HG03565 (cell line): ENCODE measurements around the gene NEDD4.
A peak's percentile ranks its signal among the peaks of the same experiment; 100 is the strongest.
"Not testable (repeated sequence)": the region's sequence is repeated elsewhere in the genome, so short reads cannot be mapped to it uniquely, and the experiment has no call there.

ENCODE experiments used
- ATAC-seq: cut with Tn5 transposase; IDR thresholded peaks from one replicate; pipeline ENCODE4 v1.9.1; 2021; ENCODE audit warnings: mild to moderate bottlenecking, moderate library complexity; ENCODE audit not compliant: unreplicated experiment

Gene NEDD4

GRCh38 chr15:55834331-55834730, 159.1 kb downstream of the NEDD4 start:
- ATAC-seq, result no peak

GRCh38 chr15:55829826-55830225, 163.6 kb downstream of the NEDD4 start:
- peak; percentile 62 for ATAC-seq

- no peak for ATAC-seq
Measured at GRCh38 chr15:55827955-55828354, 165.5 kb downstream of the NEDD4 start.

- no peak for ATAC-seq
Measured at GRCh38 chr15:55827204-55827603, 166.2 kb downstream of the NEDD4 start.

- no peak for ATAC-seq
Measured at GRCh38 chr15:55824857-55825613, 168.4 kb downstream of the NEDD4 start.

- no peak for ATAC-seq
Measured at GRCh38 chr15:55823699-55824340, 169.6 kb downstream of the NEDD4 start.

GRCh38 chr15:55823191-55823670, 170.2 kb downstream of the NEDD4 start:
- no peak for ATAC-seq

- not testable (repeated sequence) for ATAC-seq
Measured at GRCh38 chr15:55821740-55822139, 171.7 kb downstream of the NEDD4 start.

GRCh38 chr15:55820043-55820442, 173.4 kb downstream of the NEDD4 start:
- no peak for ATAC-seq

- ATAC-seq, result no peak
Measured at GRCh38 chr15:55819397-55820034, 173.9 kb downstream of the NEDD4 start.

- no peak for ATAC-seq
Measured at GRCh38 chr15:55816017-55816416, 177.4 kb downstream of the NEDD4 start.

GRCh38 chr15:55802600-55803376, 190.6 kb downstream of the NEDD4 start:
- ATAC-seq, result no peak

GRCh38 chr15:55800216-55800615, 193.2 kb downstream of the NEDD4 start:
- no peak for ATAC-seq

- no peak for ATAC-seq
Measured at GRCh38 chr15:55799291-55800212, 193.9 kb downstream of the NEDD4 start.

GRCh38 chr15:55796321-55796965, 197.0 kb downstream of the NEDD4 start:
- ATAC-seq, result no peak

GRCh38 chr15:55795031-55795430, 198.4 kb downstream of the NEDD4 start:
- no peak for ATAC-seq

- no peak for ATAC-seq
Measured at GRCh38 chr15:55791551-55792400, 201.6 kb downstream of the NEDD4 start.

- no peak for ATAC-seq
Measured at GRCh38 chr15:55789066-55789660, 204.2 kb downstream of the NEDD4 start.
